Measurements from ENCODE around the gene SETDB2. TPM values are rescaled to one million over a fixed set of nuclear protein-coding genes. Genes with fewer than 3 reads are reported as not detected.

Gene SETDB2
- total and polyA plus RNA-seq, 2 of the 13 experiments (the other 11 are each of a cell fraction or from before 2014, with no cell fraction given) = 8.1 to 8.7 TPM

GRCh38 chr13:49495783-49496762 is 52.0 kb downstream of the SETDB2 start, which contains the start of gene PHF11 (continued):
- TF ChIP-seq IKZF5 (CRISPR knock-in tag; IDR thresholded peaks at IDR 0.05) (no peak), ZNF33B (CRISPR knock-in tag; IDR thresholded peaks at IDR 0.05) (no peak), ZBTB10 (CRISPR knock-in tag; IDR thresholded peaks at IDR 0.05; ENCODE audit: borderline replicate concordance) (no peak), SRY (CRISPR knock-in tag; IDR thresholded peaks at IDR 0.05) (peak; percentile 63; the same call in 1 of the 2 replicates), NR1H2 (CRISPR knock-in tag; IDR thresholded peaks at IDR 0.05; ENCODE audit: borderline replicate concordance, low read depth) (no peak), ISL2 (CRISPR knock-in tag; IDR thresholded peaks at IDR 0.05) (peak; percentile 38; the same call in 1 of the 2 replicates), ZNF609 (CRISPR knock-in tag; IDR thresholded peaks at IDR 0.05; ENCODE audit: borderline replicate concordance) (no peak), TSC22D2 (CRISPR knock-in tag; IDR thresholded peaks at IDR 0.05; ENCODE audit: borderline replicate concordance) (no peak), PHF21A (CRISPR knock-in tag; IDR thresholded peaks at IDR 0.05) (peak; percentile 51), ETV5 (CRISPR knock-in tag; IDR thresholded peaks at IDR 0.05; ENCODE audit: borderline replicate concordance) (peak; percentile 36; the same call in 1 of the 2 replicates), ATM (IDR thresholded peaks at IDR 0.05; ENCODE audit: borderline replicate concordance) (no peak), NKX3-1 (CRISPR knock-in tag; IDR thresholded peaks at IDR 0.05) (no peak), ZNF580 (CRISPR knock-in tag; IDR thresholded peaks at IDR 0.05; ENCODE audit: borderline replicate concordance, low read depth) (no peak), ZNF678 (CRISPR knock-in tag; IDR thresholded peaks at IDR 0.05) (no peak), ZBTB44 (CRISPR knock-in tag; IDR thresholded peaks at IDR 0.05) (no peak)
